Measurements from ENCODE around the gene MAML3.

Gene MAML3

DNA sequence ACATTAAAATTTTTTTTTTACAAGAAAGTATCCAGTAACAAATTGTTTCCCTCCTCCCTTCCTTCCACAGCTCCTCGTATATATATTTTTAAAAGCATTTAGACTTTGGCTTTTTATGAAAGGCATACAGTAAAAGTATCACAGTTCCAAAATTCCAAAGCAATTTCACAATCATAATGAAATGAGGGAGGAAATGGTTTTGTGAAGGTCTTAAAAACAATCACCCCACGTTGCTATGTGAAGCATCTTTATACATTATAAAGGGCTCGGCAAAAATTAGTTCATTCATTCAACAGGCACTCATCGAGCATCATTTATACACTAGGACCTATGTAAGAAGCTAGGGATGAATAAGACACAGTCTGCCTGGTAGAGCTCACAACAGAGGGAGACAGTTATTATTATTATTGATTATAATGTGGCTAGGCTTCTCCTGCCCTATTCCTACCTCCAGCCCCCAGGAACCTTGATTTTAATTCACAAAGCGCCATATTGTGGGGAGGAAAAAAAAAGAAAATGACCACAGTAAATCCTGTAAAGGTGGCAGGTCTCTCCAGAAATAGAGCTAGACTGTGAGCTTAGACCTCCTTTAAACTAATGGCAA is 239.9 kb downstream of the MAML3 start:
- no peak for DNase-seq (ENCODE audit: low read depth)
- no peak overlapping the region for H3K4me3 ChIP-seq (ENCODE audit: low read depth, low read length)
- TF ChIP-seq POLR2A (IDR thresholded peaks at IDR 0.05; ENCODE audit: extremely low read depth, insufficient read length), result no peak
- TF ChIP-seq, protein P1, sequence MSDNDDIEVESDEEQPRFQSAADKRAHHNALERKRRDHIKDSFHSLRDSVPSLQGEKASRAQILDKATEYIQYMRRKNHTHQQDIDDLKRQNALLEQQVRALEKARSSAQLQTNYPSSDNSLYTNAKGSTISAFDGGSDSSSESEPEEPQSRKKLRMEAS (IDR thresholded peaks at IDR 0.05; ENCODE audit: low read depth, low read length), result no peak
- no peak for TF ChIP-seq MYC (IDR thresholded peaks at IDR 0.05; ENCODE audit: low read depth, low read length)
- TF ChIP-seq, protein P2, sequence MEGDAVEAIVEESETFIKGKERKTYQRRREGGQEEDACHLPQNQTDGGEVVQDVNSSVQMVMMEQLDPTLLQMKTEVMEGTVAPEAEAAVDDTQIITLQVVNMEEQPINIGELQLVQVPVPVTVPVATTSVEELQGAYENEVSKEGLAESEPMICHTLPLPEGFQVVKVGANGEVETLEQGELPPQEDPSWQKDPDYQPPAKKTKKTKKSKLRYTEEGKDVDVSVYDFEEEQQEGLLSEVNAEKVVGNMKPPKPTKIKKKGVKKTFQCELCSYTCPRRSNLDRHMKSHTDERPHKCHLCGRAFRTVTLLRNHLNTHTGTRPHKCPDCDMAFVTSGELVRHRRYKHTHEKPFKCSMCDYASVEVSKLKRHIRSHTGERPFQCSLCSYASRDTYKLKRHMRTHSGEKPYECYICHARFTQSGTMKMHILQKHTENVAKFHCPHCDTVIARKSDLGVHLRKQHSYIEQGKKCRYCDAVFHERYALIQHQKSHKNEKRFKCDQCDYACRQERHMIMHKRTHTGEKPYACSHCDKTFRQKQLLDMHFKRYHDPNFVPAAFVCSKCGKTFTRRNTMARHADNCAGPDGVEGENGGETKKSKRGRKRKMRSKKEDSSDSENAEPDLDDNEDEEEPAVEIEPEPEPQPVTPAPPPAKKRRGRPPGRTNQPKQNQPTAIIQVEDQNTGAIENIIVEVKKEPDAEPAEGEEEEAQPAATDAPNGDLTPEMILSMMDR (IDR thresholded peaks at IDR 0.05; ENCODE audit: low read depth, low read length), result no peak

- TF ChIP-seq MYC (IDR thresholded peaks at IDR 0.05; ENCODE audit: low read depth, low read length), result no peak
- no peak for TF ChIP-seq POLR2A (IDR thresholded peaks at IDR 0.05; ENCODE audit: extremely low read depth, insufficient read length)
- TF ChIP-seq, protein P2 (IDR thresholded peaks at IDR 0.05; ENCODE audit: low read depth, low read length), result no peak
- TF ChIP-seq, protein P1 (IDR thresholded peaks at IDR 0.05; ENCODE audit: low read depth, low read length), result no peak
- DNase-seq (ENCODE audit: low read depth), result no peak
- no peak overlapping the region for H3K4me3 ChIP-seq (ENCODE audit: low read depth, low read length)
These were observed 240.5 kb downstream of the MAML3 start for GRCh38 chr4:139913398-139913990.

GRCh38 chr4:139912445-139912844 is 241.5 kb downstream of the MAML3 start:
- no peak for DNase-seq (ENCODE audit: low read depth)
- no peak overlapping the region for H3K4me3 ChIP-seq (ENCODE audit: low read depth, low read length)
- TF ChIP-seq POLR2A (IDR thresholded peaks at IDR 0.05; ENCODE audit: extremely low read depth, insufficient read length), result no peak
- TF ChIP-seq, protein P2 (IDR thresholded peaks at IDR 0.05; ENCODE audit: low read depth, low read length), result no peak
- no peak for TF ChIP-seq MYC (IDR thresholded peaks at IDR 0.05; ENCODE audit: low read depth, low read length)
- TF ChIP-seq, protein P1 (IDR thresholded peaks at IDR 0.05; ENCODE audit: low read depth, low read length), result no peak

GRCh38 chr4:139910106-139910505 is 243.9 kb downstream of the MAML3 start:
- no peak for TF ChIP-seq POLR2A (IDR thresholded peaks at IDR 0.05; ENCODE audit: extremely low read depth, insufficient read length)
- no peak for TF ChIP-seq MYC (IDR thresholded peaks at IDR 0.05; ENCODE audit: low read depth, low read length)
- TF ChIP-seq, protein P1 (IDR thresholded peaks at IDR 0.05; ENCODE audit: low read depth, low read length), result no peak
- no peak for DNase-seq (ENCODE audit: low read depth)
- H3K4me3 ChIP-seq (ENCODE audit: low read depth, low read length), result no peak overlapping the region

DNA sequence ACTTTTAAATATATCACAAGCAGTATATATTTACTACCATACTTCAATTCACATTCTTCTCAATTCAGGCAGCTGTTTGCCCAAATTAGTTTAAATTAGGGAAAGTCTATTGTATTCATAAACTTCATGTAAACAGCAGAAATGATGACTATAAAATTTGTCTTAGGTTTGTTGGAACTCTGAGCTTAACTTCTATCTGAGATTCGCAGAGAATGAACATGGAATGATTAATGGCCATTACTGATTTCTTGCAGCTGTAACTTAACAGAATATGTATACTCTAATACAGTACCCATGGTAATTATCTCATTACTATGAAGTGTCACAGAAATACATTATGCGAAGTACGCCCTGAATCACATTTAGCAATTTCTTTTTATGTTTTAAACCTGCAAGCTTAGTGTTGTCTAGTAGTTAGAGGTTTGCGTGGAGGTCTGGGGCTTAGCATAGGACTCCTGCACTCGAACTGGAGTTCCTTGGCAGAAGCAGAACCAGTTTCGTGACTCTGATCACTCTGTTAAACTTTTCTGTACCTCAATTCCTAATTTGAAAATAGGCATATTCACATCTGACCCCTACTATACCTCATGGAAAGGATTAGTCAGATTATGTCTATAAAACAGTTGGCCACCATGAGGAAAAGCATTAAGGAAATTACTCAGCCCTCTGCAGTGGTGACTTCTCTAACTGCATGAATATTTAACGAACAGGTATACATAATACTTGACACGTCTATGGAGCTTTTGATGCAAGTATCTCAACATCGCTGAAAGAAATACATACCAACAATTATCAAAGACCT is 245.1 kb downstream of the MAML3 start:
- DNase-seq (ENCODE audit: low read depth), result no peak
- H3K4me3 ChIP-seq (ENCODE audit: low read depth, low read length), result no peak overlapping the region
- TF ChIP-seq POLR2A (IDR thresholded peaks at IDR 0.05; ENCODE audit: extremely low read depth, insufficient read length) (no peak), MYC (IDR thresholded peaks at IDR 0.05; ENCODE audit: low read depth, low read length) (no peak)
- TF ChIP-seq, protein P1 (IDR thresholded peaks at IDR 0.05; ENCODE audit: low read depth, low read length), result no peak
- TF ChIP-seq, protein P2 (IDR thresholded peaks at IDR 0.05; ENCODE audit: low read depth, low read length), result no peak

All from NB4 (cell line).